HepG2 (cell line): ENCODE results near the gene CA9. TPM values are rescaled to one million over a fixed set of nuclear protein-coding genes. Genes with fewer than 3 reads are reported as not detected.

Experiments used
- BCL6 ChIP-seq: IDR thresholded peaks from 2 replicates; pipeline ENCODE4 v1.6.1; 2016; ENCODE audit warnings: missing genetic modification reagents, missing compliant biosample characterization
- ETS1 ChIP-seq: sonication (generic); formaldehyde crosslinking; IDR thresholded peaks from 2 replicates; pipeline ENCODE4 v1.4.0; 2020; ENCODE audit warnings: missing genetic modification reagents
- FOXA3 ChIP-seq: IDR thresholded peaks from 2 replicates; pipeline ENCODE4 v1.6.1; 2016; ENCODE audit warnings: missing genetic modification reagents, missing compliant biosample characterization
- HOXA3 ChIP-seq: sonication (generic); formaldehyde crosslinking; IDR thresholded peaks from 2 replicates; pipeline ENCODE4 v1.5.0; 2020; ENCODE audit warnings: missing genetic modification reagents
- IRF2 ChIP-seq: IDR thresholded peaks from 2 replicates; pipeline ENCODE4 v1.6.1; 2018; ENCODE audit warnings: missing genetic modification reagents, missing compliant biosample characterization
- MEIS2 ChIP-seq: sonication (generic); formaldehyde crosslinking; IDR thresholded peaks from 2 replicates; pipeline ENCODE4 v1.9.0; 2021; ENCODE audit warnings: mild to moderate bottlenecking, missing genetic modification reagents
- NCOR1 ChIP-seq: fragments of 200-600 bp; sonication (generic); IDR thresholded peaks from 2 replicates; pipeline ENCODE4 v1.7.0; 2017; ENCODE audit warnings: antibody characterized with exemption, low read length, borderline replicate concordance
- PAXIP1 ChIP-seq: sonication (generic); formaldehyde crosslinking; conservative IDR thresholded peaks from 2 replicates; pipeline ENCODE4 v1.4.0; 2020; ENCODE audit warnings: mild to moderate bottlenecking, missing genetic modification reagents, moderate library complexity
- PHB2 ChIP-seq: fragments of 450-650 bp; IDR thresholded peaks from 2 replicates; pipeline ENCODE4 v1.6.1; 2018; ENCODE audit not compliant: partially characterized antibody
- POLR2G ChIP-seq: fragments of 200-400 bp; formaldehyde crosslinking; IDR thresholded peaks from 2 replicates; pipeline ENCODE4 v1.6.1; 2018; ENCODE audit warnings: mild to moderate bottlenecking, low read depth, low read length, moderate library complexity
- PPARG ChIP-seq: conservative IDR thresholded peaks from 2 replicates; pipeline ENCODE4 v1.6.1; 2016; ENCODE audit warnings: missing biosample characterization, missing genetic modification reagents
- SMYD3 ChIP-seq: sonication (generic); formaldehyde crosslinking; IDR thresholded peaks from 2 replicates; pipeline ENCODE4 v1.8.1; 2023; ENCODE audit warnings: mild to moderate bottlenecking, missing genetic modification reagents
- SOX5 ChIP-seq: IDR thresholded peaks from 2 replicates; pipeline ENCODE4 v1.6.1; 2016; ENCODE audit warnings: borderline replicate concordance
- UBTF ChIP-seq: sonication (generic); formaldehyde crosslinking; IDR thresholded peaks from 2 replicates; pipeline ENCODE4 v1.4.0; 2020; ENCODE audit warnings: mild to moderate bottlenecking, missing genetic modification reagents
- ZBTB26 ChIP-seq: IDR thresholded peaks from 2 replicates; pipeline ENCODE4 v1.6.1; 2016; ENCODE audit warnings: missing compliant biosample characterization, missing genetic modification reagents, borderline replicate concordance
- ZNF124 ChIP-seq: sonication (generic); formaldehyde crosslinking; IDR thresholded peaks from 2 replicates; pipeline ENCODE4 v1.4.0; 2020; ENCODE audit warnings: missing genetic modification reagents
- ZNF331 ChIP-seq: sonication (generic); formaldehyde crosslinking; IDR thresholded peaks from 2 replicates; pipeline ENCODE4 v1.4.0; 2020; ENCODE audit warnings: missing genetic modification reagents
- ZNF501 ChIP-seq: sonication (generic); formaldehyde crosslinking; IDR thresholded peaks from 2 replicates; pipeline ENCODE4 v1.5.1; 2020; ENCODE audit warnings: mild to moderate bottlenecking, moderate library complexity, missing genetic modification reagents
- ZNF749 ChIP-seq: sonication (generic); formaldehyde crosslinking; IDR thresholded peaks from 2 replicates; pipeline ENCODE4 v1.8.0; 2022; ENCODE audit warnings: mild to moderate bottlenecking, missing genetic modification reagents, moderate library complexity, borderline replicate concordance
- polyA plus RNA-seq, 8 experiments: library from polyadenylated mRNA; depleted of rRNA in 3 of 8; stranded (reverse) in 7 of 8; unstranded in 1 of 8; fragments of >200 nt; fragmentation: Illumina TruSeq in 4 of 8; extraction: Trizol in 4 of 8; gene quantifications; 2 replicates each; pipeline versions ENCODE4 v1.2.1 to v1.2.3, GENCODE V29; 2011 to 2016; ENCODE audit warnings: low read depth in 4 of 8, missing spikeins in 1 of 8, mixed read lengths in 1 of 8; ENCODE audit not compliant: insufficient read depth in 1 of 8
- total RNA-seq, 5 experiments: library from RNA; depleted of rRNA; stranded (reverse); fragments of >200 nt; fragmentation: Illumina TruSeq; extraction: Trizol; gene quantifications; 2 replicates each; pipeline ENCODE4 v1.2.3, GENCODE V29; 2016; ENCODE audit warnings: low read depth in 1 of 5

CA9 gene
- total and polyA plus RNA-seq, 2 of the 13 experiments (the other 11 are each of a cell fraction or from before 2014, with no cell fraction given) = 0.13 to 152 TPM

GRCh38 chr9:35669331-35670145 lies 4.2 kb upstream of the CA9 start (continued):
- TF ChIP-seq ZBTB26 (CRISPR knock-in tag) (no peak), POLR2G (0 out of 2 replicates have a peak, but pooled peaks have one; percentile 36), FOXA3 (peak; percentile 71), MEIS2 (CRISPR knock-in tag) (0 out of 2 replicates have a peak, but pooled peaks have one; percentile 44), SOX5 (CRISPR knock-in tag) (peak; percentile 82), UBTF (CRISPR knock-in tag) (0 out of 2 replicates have a peak, but pooled peaks have one; percentile 31), ETS1 (CRISPR knock-in tag) (no peak), IRF2 (CRISPR knock-in tag) (peak; percentile 61), NCOR1 (peak; percentile 79; the same call in 1 of the 2 replicates), PHB2 (no peak), BCL6 (CRISPR knock-in tag) (0 out of 2 replicates have a peak, but pooled peaks have one; percentile 22), PPARG (CRISPR knock-in tag) (peak; percentile 56; the same call in 1 of the 2 replicates), ZNF501 (CRISPR knock-in tag) (0 out of 2 replicates have a peak, but pooled peaks have one; percentile 53), SMYD3 (CRISPR knock-in tag) (0 out of 2 replicates have a peak, but pooled peaks have one; percentile 39), PAXIP1 (peak; percentile 85), HOXA3 (peak; percentile 42), ZNF124 (CRISPR knock-in tag) (peak; percentile 72; the same call in 1 of the 2 replicates), ZNF749 (CRISPR knock-in tag) (peak; percentile 53; the same call in 1 of the 2 replicates), ZNF331 (CRISPR knock-in tag) (peak; percentile 87)
- TF ChIP-seq, all 625 proteins: peak for 125
